Colon (tissue), 2 donors: ENCODE measurements around the gene KCTD13.
"Not testable (repeated sequence)": the region's sequence is repeated elsewhere in the genome, so short reads cannot be mapped to it uniquely, and the experiment has no call there.

Source experiments
- FAIRE-seq: peaks from 2 replicates; lab custom pipeline; 2012; peaks lifted over from hg19 to GRCh38; lab: Jason Lieb, UNC
- donor health status: control.
- donor health status: control.

Gene KCTD13

GRCh38 chr16:29877266-29877961 is 48.6 kb downstream of the KCTD13 start:
- no peak for FAIRE-seq

- no peak for FAIRE-seq
Measured at GRCh38 chr16:29876594-29877249, 49.3 kb downstream of the KCTD13 start.

DNA sequence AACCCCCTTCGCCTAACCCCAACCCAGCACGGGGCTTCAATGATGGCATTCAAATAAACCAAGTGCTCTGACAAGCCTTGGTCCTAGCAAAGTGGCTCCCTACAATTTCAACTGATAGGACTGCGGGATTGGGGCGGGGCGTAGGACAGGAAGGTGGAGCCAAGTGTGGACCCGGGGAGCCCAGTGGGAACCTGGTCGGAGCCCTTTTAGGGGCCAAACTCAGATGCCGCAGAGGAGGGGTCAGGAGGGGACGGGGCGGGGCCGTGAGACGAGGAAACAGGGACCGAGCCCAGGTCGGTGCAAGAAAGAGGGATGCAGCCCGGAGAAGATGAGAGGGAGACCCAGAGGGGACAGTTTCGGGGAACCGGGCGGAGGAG is 49.8 kb downstream of the KCTD13 start:
- no peak for FAIRE-seq

DNA sequence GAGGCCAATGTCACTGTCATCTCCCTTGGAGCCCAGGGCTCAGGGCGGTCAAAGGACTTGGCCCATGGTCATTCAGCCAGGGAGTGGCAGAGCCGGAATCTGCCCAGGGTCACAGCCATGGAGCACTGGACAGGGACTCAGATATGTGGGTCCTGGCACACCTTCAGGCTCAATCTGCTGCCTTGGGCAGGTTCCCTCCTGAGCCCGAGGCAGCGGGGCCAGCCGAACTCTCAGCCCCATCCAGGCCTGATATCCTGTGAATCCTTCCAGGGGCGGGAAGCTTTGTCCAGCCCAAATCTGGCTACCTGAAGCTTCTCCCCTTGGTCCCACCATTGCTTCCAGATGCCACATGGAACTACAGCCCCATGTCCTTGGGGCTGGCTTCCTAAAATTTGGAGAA is 50.8 kb downstream of the KCTD13 start:
- FAIRE-seq: no peak

GRCh38 chr16:29873319-29873718 is 52.7 kb downstream of the KCTD13 start:
- no peak for FAIRE-seq

DNA sequence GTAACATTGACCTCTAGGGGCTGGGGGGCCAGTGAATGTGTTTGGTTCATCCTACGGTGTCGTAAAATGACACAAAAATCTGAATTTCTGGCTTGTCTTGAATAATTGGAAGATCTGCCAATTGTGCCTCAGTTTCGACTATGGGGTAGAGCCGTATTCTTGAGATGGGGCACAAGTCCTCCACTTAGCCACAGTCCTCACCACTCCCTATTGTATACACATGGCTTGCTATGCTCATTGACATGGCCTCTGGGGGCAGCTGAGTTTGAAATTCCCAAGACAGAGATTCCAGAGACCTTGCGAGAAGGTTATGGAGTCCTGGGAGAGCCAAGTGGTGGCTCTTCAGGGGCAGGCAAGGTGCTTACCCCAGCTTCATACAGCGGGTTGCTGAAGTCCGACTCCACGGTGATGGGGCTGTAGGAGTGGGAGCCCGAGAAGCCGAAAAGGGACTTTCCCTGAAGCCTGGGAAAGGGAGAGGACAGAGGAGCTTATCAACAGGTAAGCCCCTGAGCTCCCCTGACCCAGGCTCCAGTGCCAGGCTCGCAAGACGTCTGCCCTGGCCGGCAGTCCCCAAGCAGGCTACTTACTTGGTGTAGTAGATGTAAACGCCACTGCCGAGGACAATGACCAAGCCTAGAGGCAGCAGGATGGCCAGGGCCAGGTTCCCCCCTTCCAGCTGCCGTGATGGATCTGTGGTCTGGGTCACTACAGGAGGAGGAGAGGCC is 54.0 kb downstream of the KCTD13 start:
- FAIRE-seq: no peak

DNA sequence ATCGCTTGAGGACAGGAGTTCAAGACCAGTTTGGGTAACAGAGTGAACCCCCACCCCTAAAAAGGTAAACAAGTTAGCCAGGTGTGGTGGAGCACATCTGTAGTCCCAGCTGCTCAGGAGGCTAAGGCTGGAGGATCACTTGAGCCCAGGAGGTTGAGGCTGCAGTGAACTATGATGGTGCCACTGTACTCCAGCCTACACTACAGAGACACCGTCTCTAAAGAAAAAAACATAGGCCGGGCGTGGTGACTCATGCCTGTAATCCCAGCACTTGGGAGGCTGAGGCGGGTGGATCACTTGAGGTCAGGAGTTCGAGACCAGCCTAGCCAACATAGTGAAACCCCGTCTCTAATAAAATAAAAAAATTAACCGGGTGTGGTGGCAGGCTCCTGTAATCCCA is 57.0 kb downstream of the KCTD13 start:
- FAIRE-seq: not testable (repeated sequence)

GRCh38 chr16:29868396-29869009 is 57.5 kb downstream of the KCTD13 start:
- no peak for FAIRE-seq

GRCh38 chr16:29864205-29864604 is 61.8 kb downstream of the KCTD13 start:
- FAIRE-seq: no peak

DNA sequence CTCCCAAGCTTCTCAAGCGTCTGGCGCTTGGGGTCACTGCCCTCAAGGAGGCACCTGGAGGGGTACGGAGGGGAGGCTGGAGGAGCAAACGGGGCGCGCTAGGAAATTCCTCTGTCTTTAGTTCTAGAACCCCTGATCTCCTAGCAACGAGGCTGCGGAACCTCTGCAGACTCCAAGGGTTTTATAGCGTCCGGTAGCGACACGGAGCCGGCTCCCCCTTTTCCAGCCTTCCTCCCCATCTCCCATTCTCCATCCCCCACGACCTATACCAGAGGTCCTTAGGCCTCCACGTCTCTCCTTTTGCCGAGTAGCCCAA is 62.4 kb downstream of the KCTD13 start:
- no peak for FAIRE-seq

DNA sequence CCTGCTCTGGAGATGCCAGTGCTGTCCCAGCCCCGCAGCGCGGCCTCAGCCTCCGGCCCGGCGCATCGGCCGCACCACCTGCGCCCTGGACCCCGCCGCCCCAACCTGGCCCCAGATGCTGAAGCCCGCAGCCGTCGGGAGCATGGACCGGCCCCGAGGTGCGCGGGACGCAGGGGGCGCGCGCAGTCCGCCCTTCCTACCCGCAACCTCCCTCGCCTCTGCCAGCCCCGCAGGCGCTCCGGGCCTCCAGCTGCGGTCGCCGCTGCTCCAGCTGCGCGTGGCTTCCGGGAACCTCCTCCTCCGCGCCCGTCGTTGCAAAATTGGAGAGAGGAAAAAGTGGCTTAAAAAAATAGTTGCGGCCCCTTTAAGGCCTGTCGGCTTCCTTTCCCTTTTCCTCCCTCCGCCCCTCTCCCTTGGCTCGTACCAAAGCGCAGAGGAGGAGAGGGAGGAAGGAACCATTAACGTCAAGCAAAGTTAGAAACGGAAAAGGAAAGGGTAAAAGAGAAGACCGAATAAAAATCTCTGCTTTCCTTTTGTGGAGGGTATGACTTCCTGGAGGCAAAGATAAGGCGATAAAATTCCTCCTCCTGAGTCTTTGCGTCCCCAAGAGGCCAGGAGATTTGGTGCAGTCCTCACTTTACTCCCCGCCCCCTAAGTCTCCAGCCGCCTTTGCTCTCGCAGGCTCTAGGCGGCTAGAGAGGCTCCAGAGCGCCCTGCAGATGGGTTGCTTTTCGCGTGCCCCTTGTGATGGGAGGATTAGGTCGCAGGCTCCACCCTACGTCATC is 63.0 kb downstream of the KCTD13 start, which contains the start of gene CDIPT:
Gene CDIPT (minus strand): TSS at position 343 of the 785 bp plus-strand sequence. CDS start 369 bp downstream, outside the sequence.
- FAIRE-seq: no peak

DNA sequence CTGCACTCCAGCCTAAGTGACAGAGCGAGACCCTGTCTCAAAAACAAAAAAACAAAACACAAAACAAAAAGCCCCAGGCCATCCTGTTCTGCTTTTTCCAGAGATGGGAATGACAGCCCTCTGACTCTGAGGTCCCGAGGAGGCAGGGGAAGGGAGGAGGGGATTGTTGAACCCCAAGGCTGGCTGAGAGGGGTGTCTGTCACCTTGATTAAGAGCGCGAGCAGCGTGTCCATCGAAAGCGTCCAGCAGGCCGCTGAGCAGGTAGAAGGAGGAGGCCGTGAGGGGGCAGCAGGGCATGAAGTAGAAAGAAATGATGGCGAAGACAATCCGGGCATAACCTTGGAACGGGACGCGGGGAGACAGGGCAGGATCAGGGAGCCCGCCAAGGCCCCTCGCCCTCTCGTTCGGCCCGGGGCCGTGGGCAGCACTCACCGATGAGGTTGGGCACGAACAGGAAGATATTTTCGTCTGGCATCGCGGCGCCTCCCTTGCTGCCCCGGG is 63.6 kb downstream of the KCTD13 start:
- no peak for FAIRE-seq

- FAIRE-seq: no peak
Measured at GRCh38 chr16:29860218-29860617, 65.8 kb downstream of the KCTD13 start.

- no peak for FAIRE-seq
Measured at GRCh38 chr16:29858974-29859373, 67.1 kb downstream of the KCTD13 start.

- no peak for FAIRE-seq
Measured at GRCh38 chr16:29858149-29858849, 67.7 kb downstream of the KCTD13 start.

- FAIRE-seq: no peak
Measured at GRCh38 chr16:29857133-29857760, 68.8 kb downstream of the KCTD13 start.
